Activated CD8-positive, alpha-beta T cell treated with anti-CD3 and anti-CD28 coated beads for 36 hours (primary cell): ENCODE data around the gene SLC4A4. TPM values are rescaled to one million over a fixed set of nuclear protein-coding genes. Genes with fewer than 3 reads are reported as not detected.

Experiments
- ATAC-seq: fragments of 200-7000 bp; cut with Tn5 transposase; one replicate; pipeline ENCODE4 v1.10.0; 2021; ENCODE audit warnings: mild to moderate bottlenecking, moderate library complexity
- CTCF ChIA-PET: fragments of 350-600 bp; sonication (Branson Sonifier 250); formaldehyde crosslinking; loops from one replicate; lab custom pipeline; 2021; ENCODE audit warnings: antibody characterized with exemption; lab: Charles Lee
- POLR2A ChIA-PET: fragments of 350-600 bp; sonication (Branson Sonifier 250); formaldehyde crosslinking; loops from one replicate; lab custom pipeline; 2021; ENCODE audit warnings: antibody characterized with exemption; lab: Charles Lee
- DNase-seq: peaks from one replicate; pipeline ENCODE4 v3.0.0-alpha.2; 2020
- H3K27ac Mint-ChIP-seq: one replicate; pipeline ENCODE4 v1.8.0; 2021; ENCODE audit warnings: mild to moderate bottlenecking, mixed read lengths
- H3K27me3 Mint-ChIP-seq: one replicate; pipeline ENCODE4 v1.8.0; 2021; ENCODE audit warnings: mixed read lengths
- H3K36me3 Mint-ChIP-seq: one replicate; pipeline ENCODE4 v1.8.0; 2021; ENCODE audit warnings: low read depth, mixed read lengths
- H3K4me1 Mint-ChIP-seq: one replicate; pipeline ENCODE4 v1.8.0; 2021; ENCODE audit warnings: low read depth, mixed read lengths
- H3K4me3 Mint-ChIP-seq: one replicate; pipeline ENCODE4 v1.8.0; 2021; ENCODE audit warnings: mild to moderate bottlenecking, moderate library complexity, mixed read lengths
- H3K9me3 Mint-ChIP-seq: one replicate; pipeline ENCODE4 v1.8.0; 2021; ENCODE audit warnings: mixed read lengths
- CTCF ChIP-seq: fragments of 200-600 bp; IDR thresholded peaks from one replicate; pipeline ENCODE4 v1.8.0; 2022; ENCODE audit warnings: antibody characterized with exemption, mild to moderate bottlenecking
- intact Hi-C: fragments of 100-400 bp; cut with micrococcal nuclease; formaldehyde crosslinking; loops from one replicate; pipeline ENCODE4 v1.10.0; 2022
- total RNA-seq, 2 experiments: library from RNA; stranded (reverse); gene quantifications; one replicate each; pipeline ENCODE4 v1.2.3, GENCODE V29; 2021

The SLC4A4 gene
- total RNA-seq, 2 experiments from 2014 or later, result 0.59 to 0.81 TPM

- intact Hi-C loops, result no loop called here
- Mint-ChIP-seq H3K36me3 (no peaks in the 10 kb centered on the region), H3K27me3 (no peaks in the 10 kb centered on the region), H3K4me1 (peaks cover 3% of the 10 kb centered on the region), H3K4me3 (no peak overlapping the region), H3K9me3 (no peaks in the 10 kb centered on the region), H3K27ac (no peak overlapping the region)
- ChIA-PET CTCF (no interaction called here), POLR2A (interaction anchor here (0.7 kb wide), 1 partner anchor 359 kb away, joined by 3 read pairs; no protein-coding TSS in a partner anchor)
- DNase-seq, result no peak
- no peak for TF ChIP-seq CTCF
- no peak for ATAC-seq
Measured at GRCh38 chr4:71554025-71554424, 215.2 kb downstream of the SLC4A4 start.

- ATAC-seq, result peak; percentile 37
- no peak for DNase-seq
- H3K4me1 Mint-ChIP-seq, result peaks cover 3% of the 10 kb centered on the region
- no peak overlapping the region for H3K27ac Mint-ChIP-seq
- ChIA-PET POLR2A (no interaction called here), CTCF (no interaction called here)
- no peak for TF ChIP-seq CTCF
- H3K27me3 Mint-ChIP-seq, result peaks cover 1% of the 10 kb centered on the region
- H3K4me3 Mint-ChIP-seq, result no peak overlapping the region
- H3K9me3 Mint-ChIP-seq, result no peaks in the 10 kb centered on the region
- intact Hi-C loops, result no loop called here
- no peaks in the 10 kb centered on the region for H3K36me3 Mint-ChIP-seq
Measured at GRCh38 chr4:71558248-71558647, 219.4 kb downstream of the SLC4A4 start.

GRCh38 chr4:71559957-71560571 is 221.2 kb downstream of the SLC4A4 start:
- peaks cover 3% of the 10 kb centered on the region for H3K4me1 Mint-ChIP-seq
- H3K36me3 Mint-ChIP-seq, result no peaks in the 10 kb centered on the region
- intact Hi-C loops, result no loop called here
- ATAC-seq (no peak), DNase-seq (no peak)
- POLR2A ChIA-PET, result no interaction called here
- peaks cover 1% of the 10 kb centered on the region for H3K27me3 Mint-ChIP-seq
- TF ChIP-seq CTCF, result no peak
- CTCF ChIA-PET, result interaction anchor here (0.6 to 1.1 kb wide), 2 partner anchors 13 to 822 kb away, joined by 3 read pairs; no protein-coding TSS in a partner anchor
- H3K4me3 Mint-ChIP-seq, result no peak overlapping the region
- no peaks in the 10 kb centered on the region for H3K9me3 Mint-ChIP-seq
- no peak overlapping the region for H3K27ac Mint-ChIP-seq

DNA sequence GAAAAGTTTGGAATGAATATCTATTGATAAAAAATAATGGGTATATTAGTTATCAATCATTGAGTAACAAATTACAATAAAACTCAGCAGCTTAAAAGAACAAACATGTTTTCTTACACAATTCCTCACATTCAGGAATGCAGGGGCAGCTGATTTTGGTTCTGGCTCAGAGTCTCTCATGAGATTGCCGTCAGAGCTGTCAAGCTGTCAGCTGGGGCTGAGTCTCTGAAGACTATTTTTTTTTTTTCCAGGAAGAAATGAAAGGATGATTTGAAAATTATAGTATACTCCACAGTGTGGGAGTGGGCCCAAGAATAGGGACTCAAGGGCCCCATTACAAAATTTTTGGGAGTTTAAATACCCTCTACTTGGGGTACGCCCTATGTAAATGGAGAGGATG is 226.0 kb downstream of the SLC4A4 start:
- TF ChIP-seq CTCF, result no peak
- ChIA-PET POLR2A (no interaction called here), CTCF (no interaction called here)
- H3K27me3 Mint-ChIP-seq, result peaks cover 1% of the 10 kb centered on the region
- intact Hi-C loops, result no loop called here
- H3K4me1 Mint-ChIP-seq, result no peaks in the 10 kb centered on the region
- H3K4me3 Mint-ChIP-seq, result no peak overlapping the region
- H3K27ac Mint-ChIP-seq, result no peak overlapping the region
- H3K36me3 Mint-ChIP-seq, result no peaks in the 10 kb centered on the region
- ATAC-seq, result no peak
- DNase-seq, result no peak
- H3K9me3 Mint-ChIP-seq, result no peaks in the 10 kb centered on the region

DNA sequence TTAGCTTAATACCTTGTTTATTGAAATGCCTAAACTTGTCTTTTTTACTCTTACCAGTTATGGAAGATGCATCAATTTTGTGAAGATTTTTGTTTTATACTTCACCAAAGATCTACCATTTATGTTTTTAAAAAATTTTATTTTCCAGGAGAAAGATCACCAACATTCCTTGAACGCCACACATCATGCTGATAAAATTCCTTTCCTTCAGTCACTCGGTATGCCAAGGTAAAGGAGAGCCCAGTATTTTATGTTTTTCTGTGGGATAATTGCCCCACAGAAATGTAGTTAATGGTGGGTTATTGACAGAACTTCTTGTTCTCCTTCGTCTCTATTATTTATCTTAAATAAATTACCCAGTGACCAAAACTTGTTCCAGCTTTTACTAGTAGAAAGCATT is 228.0 kb downstream of the SLC4A4 start:
- DNase-seq (no peak), ATAC-seq (no peak)
- H3K27ac Mint-ChIP-seq, result no peak overlapping the region
- H3K4me3 Mint-ChIP-seq, result no peak overlapping the region
- H3K36me3 Mint-ChIP-seq, result no peaks in the 10 kb centered on the region
- POLR2A ChIA-PET, result interaction anchor here (0.8 kb wide), 1 partner anchor 559 kb away, joined by 3 read pairs; no protein-coding TSS in a partner anchor
- CTCF ChIA-PET, result no interaction called here
- TF ChIP-seq CTCF, result no peak
- H3K4me1 Mint-ChIP-seq, result no peaks in the 10 kb centered on the region
- no peaks in the 10 kb centered on the region for H3K9me3 Mint-ChIP-seq
- peaks cover 1% of the 10 kb centered on the region for H3K27me3 Mint-ChIP-seq
- intact Hi-C loops, result no loop called here
